Measurements from ENCODE around the gene BRD1. TPM values are rescaled to one million over a fixed set of nuclear protein-coding genes. Genes with fewer than 3 reads are reported as not detected.
A peak's percentile ranks its signal among the peaks of the same experiment; 100 is the strongest.

BRD1 gene
- total RNA-seq, 4 donors from 2014 or later, result 21.0 to 57.3 (median 33.8) TPM

DNA sequence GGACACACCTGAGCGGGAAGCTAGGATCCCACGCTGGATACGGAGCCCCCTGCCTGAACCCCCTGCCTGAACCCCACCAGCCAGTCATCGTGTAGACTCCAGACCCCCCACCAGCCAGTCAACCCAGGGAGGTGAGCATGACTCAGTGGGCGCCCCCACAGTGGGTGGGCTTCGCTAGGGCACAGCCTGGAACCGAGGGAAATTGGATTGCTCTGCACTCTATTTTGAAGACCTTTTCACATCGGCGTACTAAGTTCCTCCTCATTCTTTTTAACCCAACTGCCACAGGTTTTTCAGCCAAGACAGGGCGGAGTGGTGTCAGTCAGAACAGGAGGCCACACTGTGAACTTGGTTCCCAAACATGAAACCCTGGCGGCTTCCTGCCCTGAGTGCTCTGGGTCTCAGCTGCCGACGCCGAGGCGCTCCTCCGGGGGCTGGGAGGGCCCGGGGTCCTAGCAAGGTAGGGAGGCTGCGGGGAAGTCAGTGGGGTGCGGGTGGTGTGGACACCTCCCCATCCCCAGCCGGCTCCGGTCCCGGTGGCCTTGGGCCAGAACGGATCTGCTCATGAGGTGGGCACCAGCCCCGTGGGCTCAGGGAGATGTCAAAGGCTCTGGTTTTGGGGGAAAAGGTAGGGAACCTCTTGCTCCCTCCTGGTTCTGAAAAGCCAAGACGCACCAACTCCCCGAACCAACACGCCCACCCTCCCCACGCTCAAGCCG is 57.0 kb downstream of the BRD1 start:
- no peak for ATAC-seq (ENCODE audit: low FRiP score)
- TF ChIP-seq, protein P1, sequence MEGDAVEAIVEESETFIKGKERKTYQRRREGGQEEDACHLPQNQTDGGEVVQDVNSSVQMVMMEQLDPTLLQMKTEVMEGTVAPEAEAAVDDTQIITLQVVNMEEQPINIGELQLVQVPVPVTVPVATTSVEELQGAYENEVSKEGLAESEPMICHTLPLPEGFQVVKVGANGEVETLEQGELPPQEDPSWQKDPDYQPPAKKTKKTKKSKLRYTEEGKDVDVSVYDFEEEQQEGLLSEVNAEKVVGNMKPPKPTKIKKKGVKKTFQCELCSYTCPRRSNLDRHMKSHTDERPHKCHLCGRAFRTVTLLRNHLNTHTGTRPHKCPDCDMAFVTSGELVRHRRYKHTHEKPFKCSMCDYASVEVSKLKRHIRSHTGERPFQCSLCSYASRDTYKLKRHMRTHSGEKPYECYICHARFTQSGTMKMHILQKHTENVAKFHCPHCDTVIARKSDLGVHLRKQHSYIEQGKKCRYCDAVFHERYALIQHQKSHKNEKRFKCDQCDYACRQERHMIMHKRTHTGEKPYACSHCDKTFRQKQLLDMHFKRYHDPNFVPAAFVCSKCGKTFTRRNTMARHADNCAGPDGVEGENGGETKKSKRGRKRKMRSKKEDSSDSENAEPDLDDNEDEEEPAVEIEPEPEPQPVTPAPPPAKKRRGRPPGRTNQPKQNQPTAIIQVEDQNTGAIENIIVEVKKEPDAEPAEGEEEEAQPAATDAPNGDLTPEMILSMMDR (IDR thresholded peaks at IDR 0.05), result no peak
- no peak for DNase-seq (ENCODE audit: low spot score)

DNA sequence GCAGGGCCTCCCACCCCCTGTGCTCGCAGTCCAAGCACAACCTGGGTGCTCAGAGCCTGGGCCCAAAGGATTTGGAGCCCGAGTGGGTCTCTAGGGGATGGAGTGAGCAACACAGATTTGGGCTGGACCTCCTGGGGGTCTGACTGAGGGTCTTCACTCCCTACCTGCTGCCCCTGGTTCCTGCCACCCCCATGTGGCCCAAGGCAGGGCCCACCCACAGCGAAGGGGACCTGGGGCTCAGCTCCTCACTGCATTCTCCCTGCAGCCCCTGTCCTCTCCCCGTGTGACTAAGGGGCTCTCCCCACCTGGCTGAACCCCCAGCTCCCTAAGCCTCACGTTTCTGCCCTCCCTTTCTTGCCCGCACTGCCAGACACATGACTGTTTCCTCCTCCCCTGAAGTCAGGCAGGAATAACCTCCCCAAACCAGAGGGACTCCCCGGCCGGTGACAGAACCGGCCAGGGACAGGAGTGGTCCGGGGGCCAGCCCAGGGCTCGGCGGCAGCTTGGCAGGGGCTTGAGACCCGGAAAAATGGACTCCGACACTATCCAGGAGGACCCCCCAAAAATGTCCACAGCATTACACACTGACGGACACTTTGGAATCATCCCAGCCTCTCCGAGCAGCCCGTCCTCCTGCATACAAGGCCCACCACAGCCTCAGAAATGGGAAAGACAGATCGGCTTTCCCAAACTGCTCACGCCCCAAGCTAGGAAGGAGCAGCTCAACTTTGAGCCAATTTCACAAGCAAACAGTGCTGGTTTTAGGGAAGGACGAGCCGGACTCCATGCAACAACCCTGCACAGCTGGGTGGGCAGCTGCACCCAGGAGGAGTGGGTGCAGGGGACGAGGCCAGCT is 57.8 kb downstream of the BRD1 start:
- ATAC-seq (ENCODE audit: low FRiP score) (no peak), DNase-seq (ENCODE audit: low spot score) (no peak)
- TF ChIP-seq, protein P1 (IDR thresholded peaks at IDR 0.05), result no peak

DNA sequence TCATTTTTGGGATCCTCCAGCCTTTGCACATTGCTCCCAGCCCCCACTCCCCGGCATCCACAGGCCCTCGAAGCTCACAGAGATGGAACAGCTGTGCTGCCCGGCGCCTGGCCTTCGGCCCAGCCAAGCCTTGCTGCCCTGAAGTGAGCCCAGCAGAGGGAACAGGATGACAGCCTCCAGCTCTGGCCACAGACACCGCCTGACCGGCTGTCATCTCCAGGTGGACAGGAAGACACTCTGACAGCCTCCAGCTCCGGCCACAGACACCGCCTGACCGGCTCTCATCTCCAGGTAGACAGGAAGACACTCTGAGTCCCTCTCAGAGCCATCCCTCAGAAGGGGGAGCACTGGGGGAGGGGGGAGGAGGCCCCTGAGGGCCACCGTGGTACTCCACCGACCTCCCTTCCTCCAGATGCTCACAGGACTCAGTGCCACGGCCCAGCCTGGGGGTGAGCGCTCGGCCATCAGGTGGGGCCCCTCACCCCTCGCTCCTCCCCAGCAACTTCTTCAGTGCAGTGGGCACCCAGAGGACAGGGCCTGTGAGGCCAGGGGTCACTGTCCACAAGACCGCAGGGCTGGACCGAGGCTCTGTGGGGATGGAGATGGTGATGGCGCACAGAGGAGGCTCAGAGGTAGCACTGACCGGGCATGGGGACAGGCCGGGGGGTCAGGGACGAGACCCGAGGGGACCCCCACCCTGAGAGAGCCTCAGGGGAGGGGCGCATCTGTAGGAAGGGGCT is 58.6 kb downstream of the BRD1 start:
- ATAC-seq (ENCODE audit: low FRiP score) (no peak), DNase-seq (ENCODE audit: low spot score) (no peak)
- TF ChIP-seq, protein P1 (IDR thresholded peaks at IDR 0.05), result no peak

DNA sequence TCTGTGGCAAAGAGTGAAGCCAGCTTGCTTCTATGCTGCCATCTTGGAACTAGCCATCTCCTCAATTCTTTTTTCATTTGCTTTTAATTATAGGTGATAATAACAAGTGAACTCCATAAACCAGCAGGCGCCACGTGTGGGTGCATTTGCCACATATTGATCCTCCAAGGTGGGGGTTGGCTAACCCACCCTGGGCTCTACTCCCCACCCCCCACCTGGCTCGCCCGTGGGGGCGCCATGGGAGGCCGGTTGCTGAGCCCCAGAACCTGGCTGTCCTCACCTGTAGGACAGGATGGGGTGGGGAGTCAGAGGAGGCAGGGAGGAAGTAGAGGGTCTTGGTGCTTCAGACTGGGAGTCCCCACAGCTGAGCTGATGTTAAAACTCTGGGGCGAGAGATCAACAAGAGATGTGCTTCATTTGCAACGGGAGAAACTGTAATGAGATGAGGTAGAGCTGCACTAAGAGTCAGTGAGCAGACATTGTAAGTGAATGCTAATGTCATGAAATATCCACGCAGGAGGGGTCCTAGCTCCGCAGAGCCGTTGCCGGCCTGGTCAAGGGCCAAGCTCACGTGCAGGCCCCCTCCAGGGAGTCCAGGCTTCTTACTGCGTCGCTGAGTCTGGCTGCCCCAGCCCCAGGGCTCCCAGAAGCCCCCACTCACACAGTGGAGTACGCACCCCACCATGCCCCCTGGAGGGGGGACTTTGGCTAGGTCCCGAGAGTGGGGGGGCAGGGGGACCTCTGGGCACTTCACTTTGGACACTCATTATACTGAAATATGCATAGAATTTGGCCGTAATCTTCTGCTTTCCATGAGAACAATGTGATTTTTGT is 59.4 kb downstream of the BRD1 start:
- ATAC-seq (ENCODE audit: low FRiP score) (no peak), DNase-seq (ENCODE audit: low spot score) (peak; percentile 16)
- TF ChIP-seq, protein P1 (IDR thresholded peaks at IDR 0.05), result no peak

DNA sequence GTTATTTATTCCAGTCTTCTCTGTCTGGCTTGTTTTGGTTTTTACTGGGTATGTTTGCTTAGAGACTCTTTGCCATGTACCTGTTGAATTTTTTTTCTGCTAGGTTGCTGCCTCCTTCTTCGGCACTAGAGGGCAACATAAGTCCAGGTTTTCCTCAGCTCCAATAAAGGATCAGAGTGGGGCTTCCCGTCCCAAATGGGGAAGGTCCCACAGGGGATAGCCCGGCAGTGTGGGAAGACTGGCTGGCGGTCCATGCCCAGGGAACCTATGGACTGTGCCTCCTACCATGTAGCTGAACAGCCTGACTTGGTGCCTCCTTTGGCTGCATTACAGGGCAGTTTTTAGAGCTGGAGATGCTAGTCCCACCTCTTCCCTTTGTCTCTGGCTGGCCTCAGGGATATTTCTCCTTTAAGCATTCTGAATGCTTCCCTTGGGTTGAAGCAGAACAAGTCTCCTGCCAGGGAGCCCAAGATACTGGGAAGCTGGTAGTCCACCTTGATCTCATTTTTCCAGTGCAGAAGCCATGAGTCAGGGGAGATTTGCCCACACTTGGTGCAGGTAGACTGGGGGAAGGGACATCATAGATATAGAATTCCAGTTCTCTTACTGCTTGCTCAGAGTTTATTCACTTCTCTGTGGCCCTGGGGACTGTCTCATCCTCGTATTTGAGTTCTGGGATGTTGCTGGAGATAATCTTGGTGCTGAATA is 60.2 kb downstream of the BRD1 start:
- TF ChIP-seq, protein P1 (IDR thresholded peaks at IDR 0.05), result no peak
- DNase-seq (ENCODE audit: low spot score), result peak; percentile 15
- no peak for ATAC-seq (ENCODE audit: low FRiP score)

DNA sequence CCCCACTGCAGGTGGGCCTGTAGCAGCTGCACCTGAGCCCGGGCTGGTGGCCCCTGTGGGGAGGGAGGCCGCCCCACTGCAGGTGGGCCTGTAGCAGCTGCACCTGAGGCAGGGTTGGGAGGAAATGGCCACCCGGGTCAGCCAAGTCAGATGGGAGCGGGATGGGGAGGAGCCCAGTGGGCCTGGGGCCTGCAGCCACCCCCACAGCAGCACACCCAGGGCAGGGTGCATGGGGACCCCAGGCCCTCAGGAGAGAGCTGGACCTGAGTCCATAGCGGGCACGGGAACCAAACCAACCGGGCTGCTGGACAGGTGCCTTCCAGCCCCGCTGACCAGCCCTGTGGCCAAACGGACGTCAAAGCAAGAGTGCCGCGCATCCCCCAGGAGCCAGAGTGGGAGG is 61.7 kb downstream of the BRD1 start:
- TF ChIP-seq, protein P1 (IDR thresholded peaks at IDR 0.05), result no peak
- ATAC-seq (ENCODE audit: low FRiP score), result no peak
- DNase-seq (ENCODE audit: low spot score), result no peak

All from omental fat pad (tissue), 4 donors.